NCI-H82 treated with DMSO at 0.1 percent for 48 hours (cell line): ENCODE data around the gene USP16.

Experiments used
- DNase-seq: peaks from one replicate; lab custom pipeline; 2025; ENCODE audit not compliant: unreplicated experiment; lab: John Stamatoyannopoulos, UW

USP16 gene

GRCh38 chr21:29082046-29082815, 57.8 kb downstream of the USP16 start:
- DNase-seq: no peak

- DNase-seq: no peak
Observed at GRCh38 chr21:29083306-29083705, 58.8 kb downstream of the USP16 start.

- DNase-seq: no peak
Observed at GRCh38 chr21:29084372-29084771, 59.9 kb downstream of the USP16 start.

- DNase-seq: no peak
Observed at GRCh38 chr21:29085106-29085752, 60.8 kb downstream of the USP16 start.

GRCh38 chr21:29091033-29091432, 66.6 kb downstream of the USP16 start:
- DNase-seq: no peak

- no peak for DNase-seq
Observed at GRCh38 chr21:29092102-29092959, 67.9 kb downstream of the USP16 start.

GRCh38 chr21:29096218-29097015, 71.9 kb downstream of the USP16 start:
- no peak for DNase-seq

GRCh38 chr21:29098156-29098555, 73.7 kb downstream of the USP16 start:
- no peak for DNase-seq

- no peak for DNase-seq
Observed at GRCh38 chr21:29102791-29103257, 78.4 kb downstream of the USP16 start.
